Measurements from ENCODE around the gene DAPK1. TPM values are rescaled to one million over a fixed set of nuclear protein-coding genes. Genes with fewer than 3 reads are reported as not detected.

DAPK1 gene
- total RNA-seq, 4 donors from 2014 or later, result 5.4 to 13.4 (median 9.8) TPM

- TF ChIP-seq EP300 (IDR thresholded peaks at IDR 0.05) (no peak), POLR2A (IDR thresholded peaks at IDR 0.05) (no peak), CTCF (IDR thresholded peaks at IDR 0.05) (no peak), POLR2AphosphoS5 (IDR thresholded peaks at IDR 0.05) (no peak)
- Histone ChIP-seq H3K9me3 (no peaks in the 10 kb centered on the region), H3K27ac (no peak overlapping the region), H3K36me3 (no peaks in the 10 kb centered on the region), H3K27me3 (peaks cover 8% of the 10 kb centered on the region), H3K4me1 (peaks cover 39% of the 10 kb centered on the region), H3K4me3 (no peak overlapping the region)
- no peak for DNase-seq (ENCODE audit: low spot score in 2 of 2)
- WGBS, result 56% methylated on average over 7 of the region's 7 CpGs
Observed at GRCh38 chr9:87502391-87503221, 4.9 kb downstream of the DAPK1 start.

- H3K27ac ChIP-seq, result no peak overlapping the region
Observed at GRCh38 chr9:87503430-87503829, 5.8 kb downstream of the DAPK1 start.

GRCh38 chr9:87503927-87504326, 6.3 kb downstream of the DAPK1 start:
- Histone ChIP-seq H3K27me3 (no peaks in the 10 kb centered on the region), H3K9me3 (no peaks in the 10 kb centered on the region), H3K27ac (no peak overlapping the region), H3K36me3 (no peaks in the 10 kb centered on the region), H3K4me3 (no peak overlapping the region), H3K4me1 (peaks cover 28% of the 10 kb centered on the region)
- no peak for DNase-seq (ENCODE audit: low spot score in 2 of 2)
- 66% methylated on average over 5 of the region's 5 CpGs for WGBS
- TF ChIP-seq POLR2AphosphoS5 (IDR thresholded peaks at IDR 0.05) (no peak), EP300 (IDR thresholded peaks at IDR 0.05) (no peak)

More at GRCh38 chr9:87503430-87503829, 5.8 kb downstream of the DAPK1 start:
- Histone ChIP-seq H3K27me3 (peaks cover 3% of the 10 kb centered on the region), H3K36me3 (no peaks in the 10 kb centered on the region), H3K9me3 (no peaks in the 10 kb centered on the region), H3K4me3 (no peak overlapping the region), H3K4me1 (peaks cover 33% of the 10 kb centered on the region)
- no peak for DNase-seq (ENCODE audit: low spot score in 2 of 2)
- 96% methylated on average over 2 of the region's 2 CpGs for WGBS
- TF ChIP-seq CTCF (IDR thresholded peaks at IDR 0.05), result no peak
- no peak for TF ChIP-seq POLR2A (IDR thresholded peaks at IDR 0.05)
- no peak for TF ChIP-seq EP300 (IDR thresholded peaks at IDR 0.05)
- no peak for TF ChIP-seq POLR2AphosphoS5 (IDR thresholded peaks at IDR 0.05)

GRCh38 chr9:87504938-87505337, 7.3 kb downstream of the DAPK1 start:
- Histone ChIP-seq H3K36me3 (no peaks in the 10 kb centered on the region), H3K4me3 (no peak overlapping the region), H3K27me3 (no peaks in the 10 kb centered on the region), H3K27ac (no peak overlapping the region), H3K4me1 (peaks cover 25% of the 10 kb centered on the region), H3K9me3 (no peaks in the 10 kb centered on the region)
- DNase-seq (ENCODE audit: low spot score in 2 of 2), result no peak
- TF ChIP-seq CTCF (IDR thresholded peaks at IDR 0.05), result no peak
- TF ChIP-seq POLR2A (IDR thresholded peaks at IDR 0.05), result no peak
- no peak for TF ChIP-seq POLR2AphosphoS5 (IDR thresholded peaks at IDR 0.05)
- no peak for TF ChIP-seq EP300 (IDR thresholded peaks at IDR 0.05)

- Histone ChIP-seq H3K27me3 (no peaks in the 10 kb centered on the region), H3K4me3 (no peak overlapping the region), H3K36me3 (no peaks in the 10 kb centered on the region), H3K4me1 (peaks cover 16% of the 10 kb centered on the region), H3K27ac (no peak overlapping the region), H3K9me3 (no peaks in the 10 kb centered on the region)
- DNase-seq (ENCODE audit: low spot score in 2 of 2), result no peak
- TF ChIP-seq CTCF (IDR thresholded peaks at IDR 0.05) (no peak), EP300 (IDR thresholded peaks at IDR 0.05) (no peak), POLR2A (IDR thresholded peaks at IDR 0.05) (no peak), POLR2AphosphoS5 (IDR thresholded peaks at IDR 0.05) (no peak)
- 98% methylated on average over 13 of the region's 13 CpGs for WGBS
Observed at GRCh38 chr9:87505869-87506678, 8.4 kb downstream of the DAPK1 start.

Measured in suprapubic skin (tissue), 4 donors.